ENCODE measurements around the gene FAM169A. TPM values are rescaled to one million over a fixed set of nuclear protein-coding genes. Genes with fewer than 3 reads are reported as not detected.
"Not testable (repeated sequence)": the region's sequence is repeated elsewhere in the genome, so short reads cannot be mapped to it uniquely, and the experiment has no call there.

Gene FAM169A
- total RNA-seq = 1 to 10 TPM; 1.0 to 2.2 TPM
- under 1 TPM; 0.13 to 0.25 TPM for polyA plus RNA-seq
- long read RNA-seq, donor 1 = 0 reads
- long read RNA-seq, donor 2, partial matches to known transcripts = 0 of 1 reads
- long read RNA-seq, donor 2, other reads (novel, unspliced or antisense) = 1 of 1 reads

- no peak within 1 kb of the TSS for H3K27ac ChIP-seq (ENCODE audit: low read depth in 1 of 2, low read length in 2 of 2)
- peak in 1 of 2 donors; percentile 75 for DNase-seq
Observed at GRCh38 chr5:74865804-74866595, at the start of gene FAM169A. Gene FAM169A (minus strand): TSS chr5:74866387. CDS start chr5:74841676, 24,711 bp downstream.

GRCh38 chr5:74915488-74915887 lies 49.3 kb upstream of the FAM169A start:
- intact Hi-C loops (cut with DNase I) = loop anchor here in 1 of 2 donors (5.0 kb wide), 2 partner anchors 148 to 243 kb away; partner anchors contain the start of genes GFM2 and NSA2
- no peaks in the 10 kb centered on the region for H3K36me3 ChIP-seq (ENCODE audit: control insufficient read depth in 1 of 2, insufficient read depth in 2 of 2, low read length in 1 of 2)
- peaks cover 1% of the 10 kb centered on the region for H3K9me3 ChIP-seq (ENCODE audit: control insufficient read depth, low read length)
- WGBS, 2 donors = 85 to 94% methylated on average over 1 of the region's 1 CpG
- ATAC-seq (ENCODE audit: low FRiP score) (no peak), DNase-seq (no peak)
- no peak overlapping the region for H3K27ac ChIP-seq (ENCODE audit: low read depth in 1 of 2, low read length in 2 of 2)
- no peak overlapping the region for H3K4me3 ChIP-seq (ENCODE audit: low read length in 2 of 2)
- H3K27me3 ChIP-seq (ENCODE audit: control insufficient read depth in 1 of 2, insufficient read depth in 2 of 2, low read length in 1 of 2) = no peaks in the 10 kb centered on the region
- H3K4me1 ChIP-seq (ENCODE audit: control insufficient read depth in 1 of 2, insufficient read depth in 2 of 2, low read length in 2 of 2) = no peaks in the 10 kb centered on the region

More at GRCh38 chr5:74865804-74866595, at the start of gene FAM169A:
- Histone ChIP-seq H3K27me3 (ENCODE audit: control insufficient read depth in 1 of 2, insufficient read depth in 2 of 2, low read length in 1 of 2) (no peaks in the 10 kb centered on the region), H3K9me3 (ENCODE audit: control insufficient read depth, low read length) (no peaks in the 10 kb centered on the region), H3K4me1 (ENCODE audit: control insufficient read depth in 1 of 2, insufficient read depth in 2 of 2, low read length in 2 of 2) (no peaks in the 10 kb centered on the region), H3K4me3 (ENCODE audit: low read length in 2 of 2) (peak within 1 kb of the TSS; percentile 65 to 97), H3K36me3 (ENCODE audit: control insufficient read depth in 1 of 2, insufficient read depth in 2 of 2, low read length in 1 of 2) (no peaks in the 10 kb centered on the region)
- intact Hi-C loops (cut with DNase I) = no loop called here
- peak; percentile 49 for ATAC-seq (ENCODE audit: low FRiP score)
- 1% methylated on average over 63 to 119 of the region's 119 CpGs for WGBS, 2 donors

GRCh38 chr5:74911421-74911820 lies 45.2 kb upstream of the FAM169A start:
- DNase-seq; H3K9me3 ChIP-seq (ENCODE audit: control insufficient read depth, low read length); intact Hi-C loops (cut with DNase I); H3K4me1 ChIP-seq (ENCODE audit: control insufficient read depth in 1 of 2, insufficient read depth in 2 of 2, low read length in 2 of 2); H3K36me3 ChIP-seq (ENCODE audit: control insufficient read depth in 1 of 2, insufficient read depth in 2 of 2, low read length in 1 of 2); H3K27ac ChIP-seq (ENCODE audit: low read depth in 1 of 2, low read length in 2 of 2); H3K4me3 ChIP-seq (ENCODE audit: low read length in 2 of 2); H3K27me3 ChIP-seq (ENCODE audit: control insufficient read depth in 1 of 2, insufficient read depth in 2 of 2, low read length in 1 of 2); ATAC-seq (ENCODE audit: low FRiP score): not testable (repeated sequence)
- 79 to 81% methylated on average over 2 of the region's 2 CpGs for WGBS, 2 donors

GRCh38 chr5:74909888-74910287 lies 43.7 kb upstream of the FAM169A start:
- H3K9me3 ChIP-seq (ENCODE audit: control insufficient read depth, low read length); ATAC-seq (ENCODE audit: low FRiP score); H3K27me3 ChIP-seq (ENCODE audit: control insufficient read depth in 1 of 2, insufficient read depth in 2 of 2, low read length in 1 of 2); intact Hi-C loops (cut with DNase I); H3K4me3 ChIP-seq (ENCODE audit: low read length in 2 of 2); H3K36me3 ChIP-seq (ENCODE audit: control insufficient read depth in 1 of 2, insufficient read depth in 2 of 2, low read length in 1 of 2); H3K27ac ChIP-seq (ENCODE audit: low read depth in 1 of 2, low read length in 2 of 2); H3K4me1 ChIP-seq (ENCODE audit: control insufficient read depth in 1 of 2, insufficient read depth in 2 of 2, low read length in 2 of 2); DNase-seq: not testable (repeated sequence)

- DNase-seq; intact Hi-C loops (cut with DNase I); H3K4me1 ChIP-seq (ENCODE audit: control insufficient read depth in 1 of 2, insufficient read depth in 2 of 2, low read length in 2 of 2); ATAC-seq (ENCODE audit: low FRiP score); H3K36me3 ChIP-seq (ENCODE audit: control insufficient read depth in 1 of 2, insufficient read depth in 2 of 2, low read length in 1 of 2); H3K27me3 ChIP-seq (ENCODE audit: control insufficient read depth in 1 of 2, insufficient read depth in 2 of 2, low read length in 1 of 2); H3K4me3 ChIP-seq (ENCODE audit: low read length in 2 of 2); H3K27ac ChIP-seq (ENCODE audit: low read depth in 1 of 2, low read length in 2 of 2); H3K9me3 ChIP-seq (ENCODE audit: control insufficient read depth, low read length): not testable (repeated sequence)
- 84 to 93% methylated on average over 6 of the region's 6 CpGs for WGBS, 2 donors
Observed at GRCh38 chr5:74908237-74908636, 42.0 kb upstream of the FAM169A start.

- intact Hi-C loops (cut with DNase I); DNase-seq; H3K9me3 ChIP-seq (ENCODE audit: control insufficient read depth, low read length); H3K27me3 ChIP-seq (ENCODE audit: control insufficient read depth in 1 of 2, insufficient read depth in 2 of 2, low read length in 1 of 2); H3K36me3 ChIP-seq (ENCODE audit: control insufficient read depth in 1 of 2, insufficient read depth in 2 of 2, low read length in 1 of 2); H3K4me1 ChIP-seq (ENCODE audit: control insufficient read depth in 1 of 2, insufficient read depth in 2 of 2, low read length in 2 of 2); H3K4me3 ChIP-seq (ENCODE audit: low read length in 2 of 2); H3K27ac ChIP-seq (ENCODE audit: low read depth in 1 of 2, low read length in 2 of 2); ATAC-seq (ENCODE audit: low FRiP score): not testable (repeated sequence)
- 92 to 97% methylated on average over 4 of the region's 4 CpGs for WGBS, 2 donors
Observed at GRCh38 chr5:74904713-74905112, 38.5 kb upstream of the FAM169A start.

- H3K4me3 ChIP-seq (ENCODE audit: low read length in 2 of 2) = no peak overlapping the region
- H3K9me3 ChIP-seq (ENCODE audit: control insufficient read depth, low read length) = no peaks in the 10 kb centered on the region
- H3K4me1 ChIP-seq (ENCODE audit: control insufficient read depth in 1 of 2, insufficient read depth in 2 of 2, low read length in 2 of 2) = no peaks in the 10 kb centered on the region
- DNase-seq = no peak
- H3K36me3 ChIP-seq (ENCODE audit: control insufficient read depth in 1 of 2, insufficient read depth in 2 of 2, low read length in 1 of 2) = no peaks in the 10 kb centered on the region
- WGBS, 2 donors = 42% methylated on average over 4 of the region's 4 CpGs
- no peak overlapping the region for H3K27ac ChIP-seq (ENCODE audit: low read depth in 1 of 2, low read length in 2 of 2)
- no peaks in the 10 kb centered on the region for H3K27me3 ChIP-seq (ENCODE audit: control insufficient read depth in 1 of 2, insufficient read depth in 2 of 2, low read length in 1 of 2)
- ATAC-seq (ENCODE audit: low FRiP score) = no peak
- intact Hi-C loops (cut with DNase I) = no loop called here
Observed at GRCh38 chr5:74903165-74903787, 37.1 kb upstream of the FAM169A start.

- no peaks in the 10 kb centered on the region for H3K9me3 ChIP-seq (ENCODE audit: control insufficient read depth, low read length)
- H3K4me3 ChIP-seq (ENCODE audit: low read length in 2 of 2) = no peak overlapping the region
- H3K27me3 ChIP-seq (ENCODE audit: control insufficient read depth in 1 of 2, insufficient read depth in 2 of 2, low read length in 1 of 2) = no peaks in the 10 kb centered on the region
- H3K4me1 ChIP-seq (ENCODE audit: control insufficient read depth in 1 of 2, insufficient read depth in 2 of 2, low read length in 2 of 2) = no peaks in the 10 kb centered on the region
- 68 to 86% methylated on average over 1 of the region's 1 CpG for WGBS, 2 donors
- H3K36me3 ChIP-seq (ENCODE audit: control insufficient read depth in 1 of 2, insufficient read depth in 2 of 2, low read length in 1 of 2) = no peaks in the 10 kb centered on the region
- intact Hi-C loops (cut with DNase I) = no loop called here
- H3K27ac ChIP-seq (ENCODE audit: low read depth in 1 of 2, low read length in 2 of 2) = no peak overlapping the region
- ATAC-seq (ENCODE audit: low FRiP score) (no peak), DNase-seq (no peak)
Observed at GRCh38 chr5:74897049-74897448, 30.9 kb upstream of the FAM169A start.

Data from aorta (tissue), 5 donors.